Muscle of leg (tissue), 11 donors: ENCODE data around the gene C11orf65. TPM values are rescaled to one million over a fixed set of nuclear protein-coding genes. Genes with fewer than 3 reads are reported as not detected.
"Not testable (repeated sequence)": the region's sequence is repeated elsewhere in the genome, so short reads cannot be mapped to it uniquely, and the experiment has no call there.

ENCODE experiments used
- DNase-seq: peaks from one replicate; pipeline ENCODE4 v3.0.0; 2013
- H3K27ac ChIP-seq: one replicate; pipeline ENCODE4 v1.5.1; 2013; ENCODE audit warnings: mild to moderate bottlenecking, low read length, control low read depth
- H3K27me3 ChIP-seq: one replicate; pipeline ENCODE4 v1.6.1; 2013; ENCODE audit warnings: low read length; ENCODE audit not compliant: control insufficient read depth, insufficient read depth
- H3K36me3 ChIP-seq: one replicate; pipeline ENCODE4 v1.6.1; 2013; ENCODE audit warnings: low read length; ENCODE audit not compliant: control insufficient read depth, insufficient read depth
- H3K4me1 ChIP-seq: one replicate; pipeline ENCODE4 v1.6.1; 2013; ENCODE audit warnings: low read length; ENCODE audit not compliant: control insufficient read depth, insufficient read depth
- H3K4me3 ChIP-seq: one replicate; pipeline ENCODE4 v1.5.1; 2013; ENCODE audit warnings: low read length, control low read depth
- H3K9me3 ChIP-seq: replicated peaks from 2 replicates; pipeline ENCODE4 v1.6.1; 2013; ENCODE audit warnings: low read depth, low read length; ENCODE audit not compliant: control insufficient read depth
- WGBS: methylation state at CpG from one replicate; pipeline ENCODE4 v1.1.5; 2013; ENCODE audit warnings: missing lambda C conversion rate; ENCODE audit not compliant: insufficient coverage; 5-methylcytosine and 5-hydroxymethylcytosine counted together
- polyA plus RNA-seq, 8 donors: library from polyadenylated mRNA; unstranded; fragments of 120-200 nt; gene quantifications; one replicate each; pipeline versions ENCODE4 v1.2.1 to v1.2.3, GENCODE V29; 2013; ENCODE audit warnings: inconsistent platforms in 1 of 8, low replicate concordance in 1 of 8; ENCODE audit not compliant: insufficient read length in 8 of 8, insufficient read depth in 1 of 8
- total RNA-seq: library from RNA; stranded (reverse); fragments of 120-200 nt; gene quantifications from one replicate; pipeline ENCODE4 v1.2.4, GENCODE V29; 2013

C11orf65 gene
- total and polyA plus RNA-seq, 9 donors, result 0.15 to 1.1 (median 0.65) TPM

DNA sequence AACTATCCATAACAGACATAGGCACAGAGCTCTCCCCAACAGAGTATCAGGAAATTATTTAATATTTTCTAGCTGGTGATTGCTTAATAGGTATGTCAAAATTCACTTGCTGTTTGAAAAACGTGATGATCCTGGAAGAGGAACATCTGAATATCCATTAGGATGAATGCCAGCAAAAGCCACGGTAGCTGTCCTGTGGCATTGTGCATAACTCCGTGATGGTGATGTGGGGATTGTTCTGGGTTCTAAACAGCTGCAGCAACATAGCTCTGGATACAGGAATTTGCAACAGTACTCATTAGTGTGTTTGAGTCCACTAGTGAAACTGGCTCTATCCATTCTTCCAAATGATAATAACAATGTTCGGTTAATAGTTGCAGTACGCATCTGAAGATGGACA lies 78.8 kb downstream of the C11orf65 start:
- Histone ChIP-seq H3K9me3 (no peaks in the 10 kb centered on the region), H3K27me3 (no peaks in the 10 kb centered on the region), H3K27ac (no peak overlapping the region), H3K4me1 (no peaks in the 10 kb centered on the region), H3K36me3 (no peaks in the 10 kb centered on the region), H3K4me3 (no peak overlapping the region)
- DNase-seq, result no peak
- 67% methylated on average over 4 of the region's 5 CpGs for WGBS

DNA sequence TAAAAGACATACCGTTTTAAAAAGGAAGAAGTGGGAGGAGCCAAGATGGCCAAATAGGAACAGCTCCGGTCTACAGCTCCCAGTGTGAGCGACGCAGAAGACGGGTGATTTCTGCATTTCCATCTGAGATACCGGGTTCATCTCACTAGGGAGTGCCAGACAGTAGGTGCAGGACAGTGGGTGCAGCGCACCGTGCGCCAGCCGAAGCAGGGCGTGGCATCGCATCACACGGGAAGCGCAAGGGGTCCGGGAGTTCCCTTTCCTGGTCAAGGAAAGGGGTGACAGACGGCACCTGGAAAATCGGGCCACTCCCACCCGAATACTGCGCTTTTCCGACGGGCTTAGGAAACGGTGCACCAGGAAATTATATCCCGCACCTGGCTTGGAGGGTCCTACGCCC lies 93.8 kb downstream of the C11orf65 start:
- WGBS, result 96% methylated on average over 22 of the region's 24 CpGs
- DNase-seq, H3K27me3 ChIP-seq, H3K9me3 ChIP-seq, H3K4me3 ChIP-seq, H3K36me3 ChIP-seq, H3K27ac ChIP-seq, H3K4me1 ChIP-seq: not testable (repeated sequence)

DNA sequence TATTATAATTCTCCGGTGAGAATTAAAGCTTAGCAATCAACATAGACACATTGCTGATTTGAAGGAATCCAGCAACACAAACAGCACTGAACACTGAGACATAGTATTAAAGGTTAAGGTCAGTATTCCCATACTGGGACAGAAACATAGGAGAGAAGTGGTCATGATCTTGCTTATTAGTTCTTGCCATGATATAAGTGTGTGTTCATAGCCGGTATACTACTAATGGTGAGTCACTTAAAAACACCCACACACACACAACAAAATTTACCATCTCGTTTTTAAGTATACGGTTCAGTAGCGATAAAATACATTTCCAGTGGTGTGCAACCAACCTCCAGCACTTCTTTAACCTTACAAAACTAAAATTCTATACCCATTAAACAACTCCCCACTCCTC lies 96.3 kb downstream of the C11orf65 start:
- DNase-seq, result no peak
- 90% methylated on average over 3 of the region's 5 CpGs for WGBS
- Histone ChIP-seq H3K27ac (no peak overlapping the region), H3K9me3 (no peaks in the 10 kb centered on the region), H3K36me3 (no peaks in the 10 kb centered on the region), H3K27me3 (no peaks in the 10 kb centered on the region), H3K4me3 (no peak overlapping the region), H3K4me1 (no peaks in the 10 kb centered on the region)

DNA sequence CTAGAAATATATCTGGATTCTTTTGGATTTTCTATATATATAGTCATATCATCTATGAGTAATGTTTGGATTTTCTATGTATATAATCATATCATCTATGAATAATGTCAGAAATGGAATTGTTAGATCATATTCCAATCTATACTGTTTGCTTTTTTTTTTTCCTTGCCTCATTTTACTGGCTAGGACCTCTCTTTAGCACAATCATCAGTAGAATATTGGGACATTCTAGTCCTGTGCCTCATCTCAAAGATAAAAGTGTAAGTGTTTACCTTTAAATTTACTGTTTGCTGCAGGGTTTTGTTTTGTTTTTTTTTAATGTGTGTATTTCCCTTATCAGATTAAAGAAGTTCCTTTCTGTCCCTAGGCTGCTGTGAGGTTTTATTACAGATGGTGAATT lies 97.0 kb downstream of the C11orf65 start:
- H3K9me3 ChIP-seq, result no peaks in the 10 kb centered on the region
- peaks cover under 1% of the 10 kb centered on the region for H3K36me3 ChIP-seq
- DNase-seq, result no peak
- no peaks in the 10 kb centered on the region for H3K27me3 ChIP-seq
- no peak overlapping the region for H3K27ac ChIP-seq
- no peak overlapping the region for H3K4me3 ChIP-seq
- no peaks in the 10 kb centered on the region for H3K4me1 ChIP-seq

DNA sequence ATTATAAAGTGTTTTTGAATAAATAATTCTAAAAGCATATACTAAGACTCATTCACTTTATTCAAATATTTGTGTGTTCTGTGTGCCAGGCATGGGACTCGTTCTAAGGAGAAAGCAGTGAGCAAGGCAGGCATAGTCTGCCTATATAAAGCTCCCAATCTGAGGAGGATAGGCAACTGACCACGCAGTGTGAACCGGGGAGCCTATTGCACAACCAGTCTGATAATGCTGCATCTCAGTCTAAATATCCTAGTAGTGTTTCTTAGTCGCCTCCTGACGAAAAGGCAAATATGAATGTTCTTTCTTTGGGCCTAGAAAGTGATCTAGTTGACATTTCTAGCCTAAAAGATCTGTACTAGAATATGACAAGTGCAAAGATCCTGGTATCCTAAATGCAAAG lies 98.3 kb downstream of the C11orf65 start:
- Histone ChIP-seq H3K9me3 (no peaks in the 10 kb centered on the region), H3K4me1 (no peaks in the 10 kb centered on the region), H3K27ac (no peak overlapping the region), H3K27me3 (no peaks in the 10 kb centered on the region), H3K36me3 (peaks cover 6% of the 10 kb centered on the region), H3K4me3 (no peak overlapping the region)
- WGBS, result no CpG with 5 or more reads among the region's 5 CpGs
- no peak for DNase-seq

DNA sequence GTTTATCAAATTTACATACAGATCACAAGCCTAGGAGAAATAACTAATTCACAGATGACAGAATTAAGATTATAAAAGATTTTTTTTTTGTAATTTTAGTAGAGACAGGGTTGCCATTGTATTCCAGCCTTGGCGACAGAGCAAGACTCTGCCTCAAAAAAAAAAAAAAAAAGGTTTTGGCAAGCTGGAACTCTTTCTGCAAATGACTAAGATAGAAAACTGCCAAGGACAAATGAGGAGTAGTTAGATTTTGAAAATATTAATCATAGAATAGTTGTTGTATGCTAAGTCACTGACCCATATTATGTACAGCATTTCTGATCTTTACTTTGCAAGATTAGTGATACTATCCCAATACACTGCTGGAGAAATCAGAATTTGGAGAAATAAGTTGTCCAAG lies 99.2 kb downstream of the C11orf65 start:
- no peaks in the 10 kb centered on the region for H3K9me3 ChIP-seq
- H3K27ac ChIP-seq, result no peak overlapping the region
- WGBS, result no CpG with 5 or more reads among the region's 1 CpG
- peaks cover 6% of the 10 kb centered on the region for H3K36me3 ChIP-seq
- no peaks in the 10 kb centered on the region for H3K27me3 ChIP-seq
- no peaks in the 10 kb centered on the region for H3K4me1 ChIP-seq
- DNase-seq, result no peak
- no peak overlapping the region for H3K4me3 ChIP-seq

DNA sequence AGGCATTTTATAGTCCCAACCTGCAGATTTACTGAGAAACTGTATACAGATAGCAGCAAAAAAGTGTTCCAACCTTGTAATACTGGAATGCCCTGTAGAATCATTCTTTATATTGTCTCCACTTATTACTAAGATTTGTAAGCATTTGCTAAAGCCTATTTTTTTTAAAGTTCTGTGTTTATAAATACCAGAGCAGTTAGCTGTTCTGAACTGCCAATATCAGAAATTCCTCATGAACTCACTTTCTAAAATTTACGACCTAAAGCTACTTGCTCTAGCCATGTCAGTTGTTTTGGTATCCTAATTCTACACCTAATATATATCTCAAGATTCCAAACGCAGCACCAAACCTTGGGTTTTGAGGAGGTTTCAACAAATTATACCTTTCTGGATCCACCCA lies 103.2 kb downstream of the C11orf65 start:
- Histone ChIP-seq H3K4me3 (no peak overlapping the region), H3K27ac (no peak overlapping the region), H3K9me3 (no peaks in the 10 kb centered on the region), H3K36me3 (peaks cover 6% of the 10 kb centered on the region), H3K4me1 (no peaks in the 10 kb centered on the region), H3K27me3 (no peaks in the 10 kb centered on the region)
- DNase-seq, result no peak
- no CpG with 5 or more reads among the region's 2 CpGs for WGBS

DNA sequence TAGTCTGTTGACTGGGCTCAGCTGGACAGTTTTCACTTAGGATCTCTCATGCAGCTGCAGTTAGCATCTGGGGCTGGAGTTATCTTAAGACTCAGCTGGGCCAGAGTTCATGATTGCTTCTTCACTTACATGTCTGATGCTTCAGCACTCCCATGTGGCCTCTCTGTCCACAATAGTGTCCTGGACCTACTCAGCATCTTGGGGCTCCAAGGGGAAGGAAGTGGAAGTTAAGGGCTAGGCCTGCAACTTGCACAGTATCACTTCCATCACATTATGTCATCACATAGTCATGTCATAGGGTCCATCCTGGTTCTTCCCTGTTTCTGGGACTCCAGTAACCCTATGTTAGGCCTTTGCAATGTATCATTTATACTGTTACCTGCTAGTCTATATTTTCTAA lies 115.9 kb downstream of the C11orf65 start:
- H3K36me3 ChIP-seq, result peaks cover 37% of the 10 kb centered on the region
- H3K27ac ChIP-seq, result no peak overlapping the region
- peak; percentile 32 for DNase-seq
- H3K9me3 ChIP-seq, result no peaks in the 10 kb centered on the region
- no peak overlapping the region for H3K4me3 ChIP-seq
- H3K4me1 ChIP-seq, result no peaks in the 10 kb centered on the region
- H3K27me3 ChIP-seq, result no peaks in the 10 kb centered on the region

DNA sequence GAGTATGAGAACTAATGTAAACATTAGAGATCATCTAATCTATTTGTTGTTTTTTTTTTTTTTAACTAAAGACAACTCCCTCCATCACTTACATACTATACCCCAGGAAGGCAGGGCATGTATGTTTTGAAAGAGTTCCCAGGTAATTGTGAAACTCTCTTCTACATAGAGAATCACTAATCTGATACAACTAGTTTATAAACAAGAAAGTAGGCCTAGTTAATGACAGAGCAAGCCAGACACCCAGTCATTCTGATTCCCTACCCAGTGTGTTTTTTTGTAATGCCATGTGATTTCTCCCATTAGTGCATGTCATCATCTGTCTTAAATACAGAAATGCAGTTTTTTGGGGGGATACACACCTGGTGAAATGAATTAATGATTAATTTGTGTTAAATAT lies 120.9 kb downstream of the C11orf65 start:
- no peak overlapping the region for H3K4me3 ChIP-seq
- no peaks in the 10 kb centered on the region for H3K9me3 ChIP-seq
- H3K4me1 ChIP-seq, result no peaks in the 10 kb centered on the region
- H3K36me3 ChIP-seq, result peaks cover 12% of the 10 kb centered on the region
- no peaks in the 10 kb centered on the region for H3K27me3 ChIP-seq
- H3K27ac ChIP-seq, result no peak overlapping the region
- DNase-seq, result no peak

DNA sequence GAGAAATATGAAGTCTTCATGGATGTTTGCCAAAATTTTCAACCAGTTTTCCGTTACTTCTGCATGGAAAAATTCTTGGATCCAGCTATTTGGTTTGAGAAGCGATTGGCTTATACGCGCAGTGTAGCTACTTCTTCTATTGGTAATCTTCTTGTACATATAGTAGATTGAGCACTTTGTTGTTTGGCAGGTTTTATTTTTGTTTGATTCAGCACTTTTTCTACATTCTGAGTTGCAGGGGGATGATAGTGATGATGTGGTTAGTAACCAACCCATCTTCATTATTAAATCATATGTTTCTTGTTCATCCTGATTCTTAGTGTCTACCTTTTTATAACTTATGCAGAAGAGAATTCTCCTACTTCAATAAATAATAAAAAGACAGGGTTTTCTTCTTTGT lies 121.6 kb downstream of the C11orf65 start:
- H3K27ac ChIP-seq, result no peak overlapping the region
- peak; percentile 4 for DNase-seq
- no peaks in the 10 kb centered on the region for H3K27me3 ChIP-seq
- no peaks in the 10 kb centered on the region for H3K9me3 ChIP-seq
- H3K4me1 ChIP-seq, result no peaks in the 10 kb centered on the region
- WGBS, result no CpG with 5 or more reads among the region's 4 CpGs
- no peak overlapping the region for H3K4me3 ChIP-seq
- peaks cover 9% of the 10 kb centered on the region for H3K36me3 ChIP-seq

DNA sequence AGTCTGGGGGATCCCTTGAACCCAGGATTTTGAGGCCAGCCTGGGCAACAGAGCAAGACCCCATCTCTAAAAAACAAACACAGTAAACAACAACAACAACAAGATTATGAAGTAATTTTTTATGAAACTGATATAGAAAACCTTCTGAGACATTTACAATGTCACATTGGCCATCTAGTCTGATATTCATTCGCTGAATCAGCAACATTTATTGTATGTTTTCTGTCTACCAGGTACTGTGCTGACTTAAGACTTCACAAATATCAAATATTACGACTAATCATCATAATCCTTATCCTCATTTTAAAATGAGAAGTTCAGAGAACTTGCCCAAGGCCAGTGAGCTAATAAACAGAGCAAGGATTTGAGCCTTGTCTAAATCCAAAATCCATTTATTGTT lies 123.6 kb downstream of the C11orf65 start:
- Histone ChIP-seq H3K4me1 (no peaks in the 10 kb centered on the region), H3K9me3 (no peaks in the 10 kb centered on the region), H3K27me3 (no peaks in the 10 kb centered on the region), H3K27ac (no peak overlapping the region), H3K4me3 (no peak overlapping the region), H3K36me3 (peaks cover 2% of the 10 kb centered on the region)
- no peak for DNase-seq
- WGBS, result 80% methylated on average over 1 of the region's 2 CpGs
